ENCODE measurements around the gene PLA2G2D. TPM values are rescaled to one million over a fixed set of nuclear protein-coding genes. Genes with fewer than 3 reads are reported as not detected.

Gene PLA2G2D
- total RNA-seq, 1 experiment from 2014 or later: not detected

- CTCF ChIA-PET: interaction anchor here (0.6 kb wide), 1 partner anchor 13 kb away, joined by 3 read pairs; no protein-coding TSS in a partner anchor
- POLR2A ChIA-PET: no interaction called here
- H3K4me3 Mint-ChIP-seq (ENCODE audit: unreplicated experiment): no peak overlapping the region
- peaks cover 19% of the 10 kb centered on the region for H3K27me3 Mint-ChIP-seq (ENCODE audit: insufficient read depth, unreplicated experiment)
- intact Hi-C loops (cut with micrococcal nuclease): no loop called here
- H3K27ac Mint-ChIP-seq (ENCODE audit: low read depth, unreplicated experiment): no peak overlapping the region
- DNase-seq (ENCODE audit: unreplicated experiment): no peak
- no peaks in the 10 kb centered on the region for H3K4me1 Mint-ChIP-seq (ENCODE audit: insufficient read depth, unreplicated experiment)
- no TSS peak for BruUV-seq (replicated peaks)
- TF ChIP-seq CTCF (IDR thresholded peaks at IDR 0.05; ENCODE audit: unreplicated experiment): no peak
- no peaks in the 10 kb centered on the region for H3K36me3 Mint-ChIP-seq (ENCODE audit: insufficient read depth, unreplicated experiment)
- no peaks in the 10 kb centered on the region for H3K9me3 Mint-ChIP-seq (ENCODE audit: unreplicated experiment)
Observed at GRCh38 chr1:20076710-20077461, 42.5 kb downstream of the PLA2G2D start.

GRCh38 chr1:20076223-20076622, 43.1 kb downstream of the PLA2G2D start:
- BruUV-seq (replicated peaks): no TSS peak
- peaks cover 19% of the 10 kb centered on the region for H3K27me3 Mint-ChIP-seq (ENCODE audit: insufficient read depth, unreplicated experiment)
- no peaks in the 10 kb centered on the region for H3K36me3 Mint-ChIP-seq (ENCODE audit: insufficient read depth, unreplicated experiment)
- no peak overlapping the region for H3K27ac Mint-ChIP-seq (ENCODE audit: low read depth, unreplicated experiment)
- ChIA-PET POLR2A (no interaction called here), CTCF (no interaction called here)
- intact Hi-C loops (cut with micrococcal nuclease): no loop called here
- H3K4me3 Mint-ChIP-seq (ENCODE audit: unreplicated experiment): no peak overlapping the region
- no peaks in the 10 kb centered on the region for H3K9me3 Mint-ChIP-seq (ENCODE audit: unreplicated experiment)
- no peak for TF ChIP-seq CTCF (IDR thresholded peaks at IDR 0.05; ENCODE audit: unreplicated experiment)
- no peaks in the 10 kb centered on the region for H3K4me1 Mint-ChIP-seq (ENCODE audit: insufficient read depth, unreplicated experiment)
- no peak for DNase-seq (ENCODE audit: unreplicated experiment)

- POLR2A ChIA-PET: no interaction called here
- no peaks in the 10 kb centered on the region for H3K4me1 Mint-ChIP-seq (ENCODE audit: insufficient read depth, unreplicated experiment)
- no peak for TF ChIP-seq CTCF (IDR thresholded peaks at IDR 0.05; ENCODE audit: unreplicated experiment)
- H3K4me3 Mint-ChIP-seq (ENCODE audit: unreplicated experiment): no peak overlapping the region
- BruUV-seq (replicated peaks): no TSS peak
- no peaks in the 10 kb centered on the region for H3K9me3 Mint-ChIP-seq (ENCODE audit: unreplicated experiment)
- CTCF ChIA-PET: no interaction called here
- no peaks in the 10 kb centered on the region for H3K36me3 Mint-ChIP-seq (ENCODE audit: insufficient read depth, unreplicated experiment)
- intact Hi-C loops (cut with micrococcal nuclease): no loop called here
- H3K27ac Mint-ChIP-seq (ENCODE audit: low read depth, unreplicated experiment): no peak overlapping the region
- no peak for DNase-seq (ENCODE audit: unreplicated experiment)
- peaks cover 19% of the 10 kb centered on the region for H3K27me3 Mint-ChIP-seq (ENCODE audit: insufficient read depth, unreplicated experiment)
Observed at GRCh38 chr1:20075345-20075744, 44.0 kb downstream of the PLA2G2D start.

- DNase-seq (ENCODE audit: unreplicated experiment): no peak
- TF ChIP-seq CTCF (IDR thresholded peaks at IDR 0.05; ENCODE audit: unreplicated experiment): no peak
- no peak overlapping the region for H3K27ac Mint-ChIP-seq (ENCODE audit: low read depth, unreplicated experiment)
- peaks cover 19% of the 10 kb centered on the region for H3K27me3 Mint-ChIP-seq (ENCODE audit: insufficient read depth, unreplicated experiment)
- CTCF ChIA-PET: no interaction called here
- BruUV-seq (replicated peaks): no TSS peak
- H3K36me3 Mint-ChIP-seq (ENCODE audit: insufficient read depth, unreplicated experiment): no peaks in the 10 kb centered on the region
- no peaks in the 10 kb centered on the region for H3K9me3 Mint-ChIP-seq (ENCODE audit: unreplicated experiment)
- no peaks in the 10 kb centered on the region for H3K4me1 Mint-ChIP-seq (ENCODE audit: insufficient read depth, unreplicated experiment)
- H3K4me3 Mint-ChIP-seq (ENCODE audit: unreplicated experiment): no peak overlapping the region
- POLR2A ChIA-PET: interaction anchor here (0.6 kb wide), 1 partner anchor 12 kb away, joined by 5 read pairs; no protein-coding TSS in a partner anchor
- intact Hi-C loops (cut with micrococcal nuclease): no loop called here
Observed at GRCh38 chr1:20074725-20075171, 44.6 kb downstream of the PLA2G2D start.

Measured in MCF 10A (cell line).